Upper lobe of left lung (tissue), 4 donors: ENCODE results near the gene HIP1.

Experiments
- POLR2A ChIP-seq, 4 donors: fragments of 450-650 bp; IDR thresholded peaks; one replicate each; pipeline ENCODE4 v1.5.1; 2016 to 2017; ENCODE audit warnings: antibody characterized with exemption in 4 of 4, mild to moderate bottlenecking in 2 of 4
- TF ChIP-seq, protein P1 (sequence below), 6 experiments: fragments of 450-650 bp in 4 of 6; fragments of 200-600 bp in 2 of 6; sonication (generic) in 2 of 6; IDR thresholded peaks; one replicate each; pipeline ENCODE4 v1.5.1; 2016 to 2019; ENCODE audit warnings: antibody characterized with exemption in 6 of 6

DNA sequence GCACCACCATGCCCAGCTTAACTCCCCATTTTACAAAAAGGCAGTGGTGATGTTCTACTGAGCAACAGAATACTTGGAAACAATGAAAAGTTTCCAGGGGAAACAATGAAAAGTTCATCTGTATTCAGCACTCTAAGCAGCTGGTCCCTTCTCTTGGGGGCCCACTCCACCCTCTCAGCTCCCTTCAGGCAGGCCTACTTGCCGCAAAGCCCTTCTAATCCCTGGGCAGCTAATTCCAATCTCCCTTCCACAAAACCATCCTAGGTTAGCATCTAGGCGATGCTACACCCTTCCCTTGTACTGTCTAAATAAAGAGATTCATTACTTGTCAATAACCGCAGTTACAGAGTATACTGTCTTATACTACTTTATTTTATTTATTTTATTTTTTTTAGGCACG, 167.5 kb downstream of the HIP1 start:
- TF ChIP-seq, protein P1, sequence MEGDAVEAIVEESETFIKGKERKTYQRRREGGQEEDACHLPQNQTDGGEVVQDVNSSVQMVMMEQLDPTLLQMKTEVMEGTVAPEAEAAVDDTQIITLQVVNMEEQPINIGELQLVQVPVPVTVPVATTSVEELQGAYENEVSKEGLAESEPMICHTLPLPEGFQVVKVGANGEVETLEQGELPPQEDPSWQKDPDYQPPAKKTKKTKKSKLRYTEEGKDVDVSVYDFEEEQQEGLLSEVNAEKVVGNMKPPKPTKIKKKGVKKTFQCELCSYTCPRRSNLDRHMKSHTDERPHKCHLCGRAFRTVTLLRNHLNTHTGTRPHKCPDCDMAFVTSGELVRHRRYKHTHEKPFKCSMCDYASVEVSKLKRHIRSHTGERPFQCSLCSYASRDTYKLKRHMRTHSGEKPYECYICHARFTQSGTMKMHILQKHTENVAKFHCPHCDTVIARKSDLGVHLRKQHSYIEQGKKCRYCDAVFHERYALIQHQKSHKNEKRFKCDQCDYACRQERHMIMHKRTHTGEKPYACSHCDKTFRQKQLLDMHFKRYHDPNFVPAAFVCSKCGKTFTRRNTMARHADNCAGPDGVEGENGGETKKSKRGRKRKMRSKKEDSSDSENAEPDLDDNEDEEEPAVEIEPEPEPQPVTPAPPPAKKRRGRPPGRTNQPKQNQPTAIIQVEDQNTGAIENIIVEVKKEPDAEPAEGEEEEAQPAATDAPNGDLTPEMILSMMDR (IDR thresholded peaks at IDR 0.05) = no peak
- TF ChIP-seq POLR2A (IDR thresholded peaks at IDR 0.05) = no peak
